ENCODE data around the gene SPACA9. TPM values are rescaled to one million over a fixed set of nuclear protein-coding genes. Genes with fewer than 3 reads are reported as not detected.

Gene SPACA9
- total RNA-seq, 4 donors from 2014 or later = 14.6 to 22.3 (median 19.0) TPM

DNA sequence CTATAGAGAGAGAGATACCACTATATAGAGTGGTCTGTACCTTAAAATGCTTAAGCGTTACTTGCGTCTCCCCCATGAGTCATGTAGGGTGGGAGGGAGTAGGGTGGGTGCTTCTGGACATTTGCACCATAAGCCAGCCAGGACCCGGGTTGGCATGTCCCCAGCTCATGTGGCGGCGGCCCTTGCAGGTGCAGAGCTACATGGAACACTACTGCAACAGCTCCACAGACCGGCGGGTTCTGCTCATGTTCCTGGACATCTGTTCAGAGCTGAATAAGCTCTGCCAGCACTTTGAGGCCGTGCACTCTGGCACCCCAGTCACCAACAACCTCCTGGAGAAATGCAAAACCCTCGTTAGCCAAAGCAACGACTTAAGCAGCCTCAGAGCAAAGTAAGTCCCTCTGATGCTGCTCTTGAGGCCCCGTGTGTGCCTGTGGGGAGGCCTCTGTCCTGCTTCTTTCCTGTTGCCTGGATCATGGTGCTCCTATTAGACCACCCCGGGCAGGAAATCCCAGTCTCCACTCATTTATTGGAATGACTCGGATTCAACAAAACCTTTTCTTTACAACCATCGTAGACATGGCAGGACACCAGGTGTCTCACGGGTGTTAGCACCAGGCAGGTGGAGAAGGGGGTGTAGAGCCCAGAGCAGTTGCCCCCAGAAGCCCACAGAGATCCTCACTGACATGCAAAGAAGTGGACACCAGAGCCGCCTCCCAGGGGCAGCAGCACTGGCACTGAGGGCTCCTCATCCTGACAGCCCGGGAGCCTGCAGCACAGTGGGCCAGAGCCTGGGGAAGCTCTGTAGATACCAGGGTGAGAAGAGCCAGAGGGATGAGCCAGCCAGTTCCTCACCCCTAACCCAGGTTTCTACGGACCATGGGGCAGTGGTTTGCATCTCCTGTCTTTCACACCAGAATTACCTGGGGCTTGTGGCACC lies 8.8 kb downstream of the SPACA9 start:
- Histone ChIP-seq H3K4me3 (replicated peaks in 1 of 3) (no peak overlapping the region), H3K27ac (no peak overlapping the region), H3K4me1 (peaks cover 5 to 13% of the 10 kb centered on the region in 2 donors), H3K27me3 (no peaks in the 10 kb centered on the region), H3K36me3 (peaks cover 0 to 4% of the 10 kb centered on the region in 2 donors), H3K9me3 (no peaks in the 10 kb centered on the region)
- WGBS, 2 donors = 90 to 95% methylated on average over 13 to 17 of the region's 18 CpGs
- TF ChIP-seq CTCF (IDR thresholded peaks at IDR 0.05) (no peak), POLR2A (IDR thresholded peaks at IDR 0.05) (no peak)
- no peak for DNase-seq
- intact Hi-C loops (cut with DNase I) = no loop called here

DNA sequence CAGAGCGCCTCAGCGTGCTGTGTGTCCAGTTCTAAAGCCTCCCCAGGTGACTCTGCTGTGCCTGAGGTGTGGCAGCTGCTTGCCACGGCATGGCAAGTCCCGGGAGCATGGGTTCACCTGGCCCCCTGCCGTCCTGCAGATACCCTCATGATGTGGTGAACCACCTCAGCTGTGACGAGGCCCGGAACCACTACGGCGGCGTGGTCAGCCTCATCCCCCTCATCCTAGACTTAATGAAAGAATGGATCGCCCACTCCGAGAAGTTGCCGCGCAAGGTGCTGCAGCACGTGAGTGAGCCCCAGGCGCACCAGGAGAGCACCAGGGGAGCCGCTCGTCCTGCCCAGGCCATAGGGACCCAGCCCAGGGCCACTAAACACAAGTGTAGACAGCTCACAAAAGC lies 9.5 kb downstream of the SPACA9 start:
- Histone ChIP-seq H3K27me3 (no peaks in the 10 kb centered on the region), H3K27ac (no peak overlapping the region), H3K4me3 (replicated peaks in 1 of 3) (no peak overlapping the region), H3K9me3 (no peaks in the 10 kb centered on the region), H3K4me1 (peaks cover 5 to 13% of the 10 kb centered on the region in 2 donors), H3K36me3 (peaks cover 0 to 4% of the 10 kb centered on the region in 2 donors)
- no peak for TF ChIP-seq POLR2A (IDR thresholded peaks at IDR 0.05)
- TF ChIP-seq CTCF (IDR thresholded peaks at IDR 0.05) = no peak
- WGBS, 2 donors = 95 to 98% methylated on average over 6 to 18 of the region's 18 CpGs
- intact Hi-C loops (cut with DNase I) = no loop called here
- no peak for DNase-seq

GRCh38 chr9:132892400-132892799 lies 13.7 kb downstream of the SPACA9 start:
- intact Hi-C loops (cut with DNase I) = no loop called here
- H3K4me1 ChIP-seq = peaks cover 15 to 23% of the 10 kb centered on the region in 2 donors
- no peaks in the 10 kb centered on the region for H3K27me3 ChIP-seq
- H3K9me3 ChIP-seq = no peaks in the 10 kb centered on the region
- WGBS, 2 donors = 70 to 80% methylated on average over 9 of the region's 9 CpGs
- H3K27ac ChIP-seq = no peak overlapping the region
- peaks cover 16% of the 10 kb centered on the region in 2 donors for H3K36me3 ChIP-seq
- no peak overlapping the region for H3K4me3 ChIP-seq (replicated peaks in 1 of 3)
- no peak for DNase-seq
- TF ChIP-seq CTCF (IDR thresholded peaks at IDR 0.05) (no peak), POLR2A (IDR thresholded peaks at IDR 0.05) (no peak)

DNA sequence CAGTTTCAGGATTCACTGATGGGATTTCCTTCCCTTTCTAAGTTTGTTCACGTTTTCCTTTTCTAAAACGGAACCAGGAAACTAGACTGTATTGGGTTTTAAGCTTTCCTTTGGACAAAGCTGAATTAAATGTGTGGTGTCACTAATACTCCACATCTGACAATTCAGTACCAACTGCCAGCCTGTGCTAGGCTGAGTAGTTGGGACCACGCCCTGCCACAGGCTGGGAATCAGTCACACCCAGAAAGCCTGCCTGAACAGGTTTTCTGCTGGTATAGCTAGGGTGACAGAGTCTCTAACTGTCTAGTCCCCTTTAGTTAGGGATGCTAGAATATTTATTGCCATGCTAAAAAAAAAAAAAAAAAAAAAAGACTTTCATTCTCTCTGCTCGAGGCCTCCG lies 15.6 kb downstream of the SPACA9 start:
- Histone ChIP-seq H3K4me3 (replicated peaks in 1 of 3) (no peak overlapping the region), H3K4me1 (peaks cover 15 to 23% of the 10 kb centered on the region in 2 donors), H3K36me3 (peaks cover 24 to 34% of the 10 kb centered on the region in 2 donors), H3K27me3 (no peaks in the 10 kb centered on the region), H3K27ac (peak overlapping the region in 2 of 3 donors; percentile 34 to 60), H3K9me3 (no peaks in the 10 kb centered on the region)
- intact Hi-C loops (cut with DNase I) = no loop called here
- TF ChIP-seq POLR2A (IDR thresholded peaks at IDR 0.05) (no peak), CTCF (IDR thresholded peaks at IDR 0.05) (no peak)
- WGBS, 2 donors = 80 to 87% methylated on average over 5 of the region's 5 CpGs
- DNase-seq = peak; percentile 34 to 44
